HG03045 (cell line): ENCODE results near the gene PGBD1.

Experiments
- ATAC-seq: cut with Tn5 transposase; IDR thresholded peaks from one replicate; pipeline ENCODE4 v1.9.1; 2021; ENCODE audit warnings: mild to moderate bottlenecking, moderate library complexity; ENCODE audit not compliant: unreplicated experiment

PGBD1 gene

DNA sequence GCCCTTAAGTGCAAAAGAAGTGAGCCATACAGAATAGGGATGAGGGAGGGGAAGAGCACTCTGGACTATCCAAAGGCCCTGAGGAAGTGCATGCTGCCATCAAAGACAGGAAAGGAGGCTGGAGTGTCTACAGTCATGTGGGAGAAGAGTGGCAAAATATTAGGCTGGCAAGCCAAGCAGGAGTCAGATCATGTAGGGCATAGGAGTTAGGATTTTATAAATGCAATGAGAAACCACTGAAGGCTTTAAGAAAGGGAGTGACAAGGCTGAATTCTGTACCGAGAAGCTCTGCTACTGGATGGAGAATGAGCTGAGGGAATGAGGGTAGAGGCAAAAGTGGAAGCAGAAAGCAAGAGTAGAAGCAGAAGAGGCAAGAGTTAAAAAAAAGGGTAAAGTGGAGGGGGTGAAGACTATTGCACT lies 52.2 kb downstream of the PGBD1 start:
- no peak for ATAC-seq

DNA sequence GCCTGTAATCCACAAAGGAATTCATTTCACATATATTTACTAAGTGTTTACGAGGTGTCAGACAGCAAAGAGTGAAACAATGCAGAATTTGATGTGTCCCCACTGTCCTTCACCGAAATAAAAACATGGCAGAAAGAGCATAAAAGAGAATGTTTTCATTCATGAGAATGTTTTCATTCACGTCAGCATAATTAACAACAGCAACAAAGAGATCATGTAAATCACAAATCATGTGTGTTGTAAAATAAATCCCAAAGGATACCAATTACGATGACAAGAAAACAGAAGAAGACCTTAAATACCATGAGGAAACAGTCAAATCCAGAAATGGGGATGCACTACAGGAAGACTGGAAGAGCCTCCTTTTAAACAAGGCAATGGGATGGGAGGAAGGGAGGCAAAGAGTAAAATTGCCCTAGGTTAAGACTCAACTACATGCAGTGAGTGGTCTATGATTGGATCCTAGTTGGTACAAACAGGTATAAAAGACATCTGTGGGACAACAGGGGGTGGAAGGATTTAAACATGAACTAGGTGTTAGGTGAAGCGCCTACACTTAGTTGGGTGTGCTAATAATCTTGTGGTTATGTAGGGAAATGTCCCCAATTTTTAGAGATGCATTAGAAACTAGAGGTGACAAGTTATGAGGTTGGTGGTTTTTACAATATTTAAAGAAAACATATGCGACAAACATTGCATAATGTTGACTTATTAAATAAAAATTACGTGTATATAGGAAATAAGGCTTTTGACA lies 53.1 kb downstream of the PGBD1 start:
- no peak for ATAC-seq

GRCh38 chr6:28335040-28335563 lies 53.7 kb downstream of the PGBD1 start:
- ATAC-seq, result no peak

- ATAC-seq, result peak; percentile 89
Observed at GRCh38 chr6:28335564-28336283, 54.4 kb downstream of the PGBD1 start, which contains the start of gene ZSCAN31. ZSCAN31 (minus strand) TSS chr6:28336148; CDS start chr6:28329683, 6,465 bp downstream.

DNA sequence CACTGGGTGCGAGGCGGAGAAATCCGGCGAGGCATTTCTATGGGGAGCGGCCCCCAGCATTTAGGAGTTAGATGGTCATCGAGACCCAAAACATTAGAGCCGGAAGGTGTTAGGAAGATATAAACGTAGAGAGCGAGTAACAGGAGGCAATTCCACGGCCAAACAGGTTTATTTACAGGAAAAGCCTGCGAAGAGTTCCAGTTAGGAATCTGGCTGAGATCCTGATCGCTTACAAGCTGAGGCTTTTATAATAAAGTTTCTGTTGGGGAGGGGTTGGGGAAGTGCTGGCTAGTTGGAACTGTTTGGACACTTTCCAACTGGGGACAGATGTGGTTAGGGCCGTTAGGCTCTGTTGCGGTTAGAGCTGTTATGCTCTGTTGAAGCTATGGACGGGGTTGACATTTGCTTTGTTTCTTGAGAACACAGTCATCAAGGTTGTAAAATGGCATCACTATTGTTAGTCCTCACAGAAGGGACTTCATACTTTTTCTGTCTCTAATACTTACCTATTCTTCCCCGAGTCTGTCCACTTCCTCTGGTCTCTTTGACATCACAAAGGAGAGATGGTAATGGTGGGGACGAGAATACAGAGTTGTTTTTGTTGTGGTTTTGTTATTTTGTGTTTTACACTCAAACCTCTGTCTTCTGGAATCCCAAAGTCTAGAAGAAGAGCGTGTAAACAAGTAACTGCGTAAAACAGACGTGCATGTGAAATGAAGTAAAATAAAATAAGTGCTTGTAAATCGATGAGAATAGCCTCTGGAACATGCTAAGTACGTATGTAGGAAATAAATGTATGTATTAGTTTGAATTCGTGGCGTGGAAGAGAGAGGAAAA lies 55.1 kb downstream of the PGBD1 start:
- no peak for ATAC-seq

GRCh38 chr6:28337121-28337520 lies 55.7 kb downstream of the PGBD1 start:
- no peak for ATAC-seq

DNA sequence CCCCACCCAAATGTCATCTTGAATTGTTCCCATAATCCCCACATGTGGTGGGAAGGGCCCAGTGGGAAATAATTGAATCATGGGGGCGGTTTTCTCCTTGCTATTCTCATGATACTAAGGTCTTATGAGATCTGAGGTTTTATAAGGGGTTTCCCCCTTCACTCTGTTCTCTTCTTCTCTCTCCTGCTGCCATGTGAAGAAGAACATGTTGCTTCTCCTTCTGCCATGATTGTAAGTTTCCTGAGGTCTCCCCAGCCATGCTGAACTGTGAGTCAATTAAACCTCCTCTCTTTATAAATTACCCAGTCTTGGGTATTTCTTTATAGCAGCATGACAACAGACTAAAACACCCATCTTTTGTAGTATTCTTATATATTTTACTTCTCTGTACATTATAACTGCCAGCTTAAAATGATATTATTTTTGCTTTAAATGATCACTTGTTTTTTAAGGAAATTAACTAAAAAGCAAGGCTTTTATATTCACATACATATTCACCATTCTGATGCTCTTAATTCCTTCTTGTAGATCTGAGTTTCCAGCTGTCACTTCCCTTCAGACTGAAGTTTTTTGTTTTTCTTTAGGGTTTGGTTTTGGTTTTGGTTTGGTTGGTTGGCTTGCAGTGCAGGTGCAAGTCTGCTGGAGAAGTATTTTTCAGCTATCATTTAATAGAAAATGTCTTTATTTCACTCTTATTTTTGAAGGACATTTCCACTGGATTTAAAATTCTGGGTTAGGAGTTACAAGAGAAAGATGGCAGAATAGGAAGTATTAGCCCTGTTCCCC lies 59.1 kb downstream of the PGBD1 start:
- no peak for ATAC-seq

DNA sequence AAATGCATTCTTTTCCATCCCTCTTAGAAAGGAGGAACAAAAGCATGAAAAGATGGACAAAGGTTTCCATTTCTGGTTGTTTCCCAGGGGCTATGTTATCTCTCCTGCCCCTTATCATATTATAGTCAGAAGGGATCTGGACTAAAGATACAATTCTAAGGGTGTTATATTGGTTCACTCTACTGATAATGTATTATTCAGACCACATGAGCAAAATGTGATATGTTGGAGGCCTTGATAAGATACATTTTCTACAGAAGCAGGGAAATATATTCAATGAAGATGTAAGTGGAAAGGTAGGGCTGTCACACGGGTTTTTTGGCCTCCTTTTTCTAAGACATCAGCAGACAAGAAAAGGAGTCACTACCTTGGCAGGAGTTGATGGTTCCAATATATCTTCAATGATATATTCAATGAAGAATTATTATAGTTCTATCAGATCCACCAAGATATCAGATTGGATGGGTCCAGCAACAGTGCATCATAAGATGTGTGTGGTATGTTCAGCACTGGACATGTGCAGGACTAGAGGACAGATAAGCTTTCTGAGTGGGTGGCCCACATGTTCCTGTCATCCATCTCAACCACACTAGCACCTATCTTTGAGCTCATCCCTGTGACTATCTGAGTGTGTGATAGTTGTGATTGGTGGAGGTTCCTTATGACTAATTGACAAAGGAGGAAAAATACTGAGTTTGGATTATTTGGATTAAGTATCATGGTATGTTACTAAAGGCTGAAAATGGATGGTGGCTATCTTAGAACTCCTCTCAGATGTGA lies 62.7 kb downstream of the PGBD1 start:
- ATAC-seq, result no peak

- ATAC-seq, result no peak
Observed at GRCh38 chr6:28345201-28345600, 63.8 kb downstream of the PGBD1 start.

GRCh38 chr6:28347119-28347518 lies 65.7 kb downstream of the PGBD1 start:
- ATAC-seq, result no peak

DNA sequence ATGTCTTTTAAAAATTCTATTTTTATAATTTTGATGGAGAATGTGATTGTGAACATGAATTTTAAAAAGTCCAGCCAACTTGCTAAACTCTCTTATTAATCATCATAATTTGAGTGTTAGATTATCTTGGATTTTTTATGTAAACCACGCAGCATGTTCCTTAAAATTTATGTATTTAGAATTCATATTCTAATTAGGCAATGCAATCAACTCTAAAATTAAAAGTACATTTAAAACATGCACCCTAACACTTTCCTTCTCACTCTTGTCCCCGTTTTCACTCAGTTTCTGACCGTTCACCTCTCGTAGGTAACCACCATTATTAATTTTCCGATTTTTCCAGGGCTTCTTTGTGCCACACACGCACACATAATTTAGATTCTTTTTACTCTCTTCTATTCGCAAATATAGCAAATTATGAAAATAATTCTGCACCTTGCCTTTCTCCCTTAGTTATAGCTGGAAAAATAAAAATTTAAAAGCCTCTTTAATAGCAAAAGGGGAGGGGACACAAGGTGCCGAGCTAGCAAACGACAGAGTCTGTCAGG lies 68.0 kb downstream of the PGBD1 start:
- ATAC-seq, result peak; percentile 31

GRCh38 chr6:28349892-28350737 lies 68.7 kb downstream of the PGBD1 start, which contains the start of gene ZKSCAN3:
ZKSCAN3 (plus strand) TSS chr6:28349947; CDS start chr6:28359587, 9,640 bp downstream.
- peak; percentile 98 for ATAC-seq

GRCh38 chr6:28351087-28351486 lies 69.7 kb downstream of the PGBD1 start:
- ATAC-seq, result no peak

DNA sequence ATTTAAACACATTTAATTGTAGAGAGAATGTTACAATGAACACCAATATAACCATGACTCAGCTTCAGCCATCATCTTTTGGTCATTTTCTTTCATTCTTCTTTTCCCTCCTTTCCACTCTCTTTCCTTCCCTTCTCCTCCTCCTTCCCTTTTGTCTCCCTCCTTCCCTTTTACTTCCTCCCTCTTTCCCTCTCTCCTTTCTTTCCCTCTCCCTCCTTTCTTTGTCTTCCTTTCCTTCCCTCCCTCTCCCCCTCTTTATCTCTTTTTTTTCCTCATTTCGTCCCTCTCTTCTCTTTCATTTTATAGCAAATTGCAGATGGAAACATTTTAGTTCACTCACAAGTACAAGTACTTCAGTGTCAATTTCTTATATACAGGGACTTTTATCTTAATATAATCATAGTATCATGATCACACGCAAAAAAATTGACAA lies 70.1 kb downstream of the PGBD1 start:
- no peak for ATAC-seq
